HCT116 (cell line): ENCODE measurements around the gene SAMD1.
"Not testable (repeated sequence)": the region's sequence is repeated elsewhere in the genome, so short reads cannot be mapped to it uniquely, and the experiment has no call there.

Experiments
- CEBPB ChIP-seq: IDR thresholded peaks from 2 replicates; pipeline ENCODE4 v1.6.1; 2012; ENCODE audit warnings: low read depth
- CTCF ChIP-seq, 3 experiments: fragments of 200-600 bp in 1 of 3; sonication (generic) in 1 of 3; IDR thresholded peaks in 2 of 3; conservative IDR thresholded peaks in 1 of 3; 2 replicates each; pipeline ENCODE4 v1.5.1; 2012 to 2017; ENCODE audit warnings: low read depth in 2 of 3, low read length in 2 of 3, antibody characterized with exemption in 1 of 3, borderline replicate concordance in 1 of 3, control low read depth in 1 of 3, mild to moderate bottlenecking in 1 of 3, mixed read lengths in 1 of 3, mixed run types in 1 of 3, moderate library complexity in 1 of 3; ENCODE audit not compliant: insufficient read depth in 1 of 3
- EGR1 ChIP-seq: IDR thresholded peaks from 2 replicates; pipeline ENCODE4 v1.6.1; 2012; ENCODE audit warnings: low read depth
- POLR2A ChIP-seq: IDR thresholded peaks from 2 replicates; pipeline ENCODE4 v1.7.0; 2011; ENCODE audit warnings: borderline replicate concordance; ENCODE audit not compliant: insufficient read depth, insufficient read length; ENCODE audit errors: extremely low read depth
- POLR2AphosphoS5 ChIP-seq: IDR thresholded peaks from 2 replicates; pipeline ENCODE4 v1.6.1; 2011; ENCODE audit warnings: mild to moderate bottlenecking, low read depth, low read length, moderate library complexity
- REST ChIP-seq: IDR thresholded peaks from 2 replicates; pipeline ENCODE4 v1.6.1; 2012; ENCODE audit warnings: low read depth
- TCF7L2 ChIP-seq: IDR thresholded peaks from 2 replicates; pipeline ENCODE4 v1.7.0; 2011; ENCODE audit warnings: borderline replicate concordance, inconsistent platforms; ENCODE audit not compliant: insufficient read depth, insufficient read length; ENCODE audit errors: extremely low read depth

GRCh38 chr19:14047866-14048265 lies 42.7 kb downstream of the SAMD1 start:
- TF ChIP-seq POLR2A; POLR2AphosphoS5; CTCF (IDR thresholded peaks at IDR 0.05 in 2 of 3, conservative IDR thresholded peaks at IDR 0.05 in 1 of 3; ENCODE audit: borderline replicate concordance in 1 of 3, insufficient read depth in 1 of 3, low read depth in 2 of 3, low read length in 2 of 3); TCF7L2; CEBPB; EGR1; REST: not testable (repeated sequence)
